GM12878 (cell line): ENCODE data around the gene SEMA4D. TPM values are rescaled to one million over a fixed set of nuclear protein-coding genes. Genes with fewer than 3 reads are reported as not detected.

Experiments
- ATAC-seq: fragments of 200-7000 bp; cut with Tn5 transposase; 3 replicates; pipeline ENCODE4 v1.9.1; 2020; ENCODE audit warnings: mild to moderate bottlenecking, moderate library complexity
- BruUV-seq: library from RNA; stranded (reverse); fragments of 400-500 nt; replicated peaks from 2 replicates; lab custom pipeline; 2021; lab: Mats Ljungman, UMichigan
- CTCF ChIA-PET: fragments of 300-600 bp; sonication (Branson Sonifier 250); formaldehyde crosslinking; extraction: SDS; loops from one replicate; lab custom pipeline; 2021; ENCODE audit warnings: inconsistent platforms; lab: Yijun Ruan, JAX
- POLR2A ChIA-PET: fragments of 350-600 bp; formaldehyde crosslinking; extraction: SDS; loops from one replicate; lab custom pipeline; 2021; ENCODE audit warnings: inconsistent platforms; lab: Charles Lee
- RAD21 ChIA-PET: fragments of 300-600 bp; sonication (Branson Sonifier 250); formaldehyde crosslinking; loops from one replicate; lab custom pipeline; 2023; ENCODE audit warnings: antibody characterized with exemption; ENCODE audit not compliant: unreplicated experiment; lab: Charles Lee
- SMC1A ChIA-PET: fragments of 300-600 bp; sonication (Branson Sonifier 250); formaldehyde crosslinking; loops from one replicate; lab custom pipeline; 2023; ENCODE audit not compliant: unreplicated experiment, uncharacterized antibody; lab: Charles Lee
- DNase-seq: peaks from one replicate; pipeline ENCODE4 v3.0.0-alpha.2; 2011; ENCODE audit warnings: low read depth, low spot score
- FAIRE-seq: peaks from 3 replicates; lab custom pipeline; 2011; peaks lifted over from hg19 to GRCh38; lab: Jason Lieb, UNC
- H2AFZ ChIP-seq: 2 replicates; pipeline ENCODE4 v1.6.0; 2011; ENCODE audit warnings: low read depth, low read length, control low read depth; ENCODE audit not compliant: control insufficient read depth
- H3K27ac ChIP-seq: 2 replicates; pipeline ENCODE4 v1.5.1; 2011; ENCODE audit warnings: control low read depth; ENCODE audit not compliant: control insufficient read depth, insufficient read depth
- H3K27me3 ChIP-seq, 2 experiments: replicated peaks in 1 of 2; 2 replicates each; pipeline versions ENCODE4 v1.6.0 to v1.6.1; 2011; ENCODE audit warnings: low read length in 1 of 2; ENCODE audit not compliant: control insufficient read depth in 2 of 2, insufficient read depth in 2 of 2
- H3K36me3 ChIP-seq, 2 experiments: 2 replicates each; pipeline ENCODE4 v1.5.1; 2011; ENCODE audit warnings: low read length in 1 of 2; ENCODE audit not compliant: control insufficient read depth in 2 of 2, insufficient read depth in 2 of 2
- H3K4me1 ChIP-seq: 2 replicates; pipeline ENCODE4 v1.6.1; 2011; ENCODE audit warnings: mild to moderate bottlenecking, low read length, moderate library complexity, mixed read lengths; ENCODE audit not compliant: control insufficient read depth, insufficient read depth
- H3K4me2 ChIP-seq: 2 replicates; pipeline ENCODE4 v1.6.0; 2011; ENCODE audit warnings: control low read depth; ENCODE audit not compliant: control insufficient read depth, insufficient read depth
- H3K4me3 ChIP-seq: fragments of 200-600 bp; sonication (generic); 2 replicates; pipeline ENCODE4 v1.5.1; 2016
- H3K79me2 ChIP-seq: 2 replicates; pipeline ENCODE4 v1.6.0; 2011; ENCODE audit warnings: low read length; ENCODE audit not compliant: control insufficient read depth, insufficient read depth
- H3K9ac ChIP-seq: 2 replicates; pipeline ENCODE4 v1.8.0; 2011; ENCODE audit warnings: low read length, control low read depth, mixed read lengths; ENCODE audit not compliant: control insufficient read depth, insufficient read depth
- H3K9me3 ChIP-seq: replicated peaks from 3 replicates; pipeline ENCODE4 v1.5.1; 2011; ENCODE audit warnings: mild to moderate bottlenecking, low read length; ENCODE audit not compliant: control insufficient read depth, insufficient read depth
- H4K20me1 ChIP-seq: 2 replicates; pipeline ENCODE4 v1.6.0; 2011; ENCODE audit not compliant: control insufficient read depth, insufficient read depth
- ATF2 ChIP-seq: IDR thresholded peaks from 2 replicates; pipeline ENCODE4 v1.6.1; 2012; ENCODE audit warnings: low read length, inconsistent platforms
- BRCA1 ChIP-seq: IDR thresholded peaks from 2 replicates; pipeline ENCODE4 v1.6.1; 2011; ENCODE audit warnings: low read depth, low read length, improper control_type of control experiment
- CHD4 ChIP-seq: fragments of 200-600 bp; sonication (generic); IDR thresholded peaks from 2 replicates; pipeline ENCODE4 v1.6.1; 2016; ENCODE audit warnings: mild to moderate bottlenecking
- CREM ChIP-seq: IDR thresholded peaks from 2 replicates; pipeline ENCODE4 v1.6.1; 2014; ENCODE audit warnings: antibody characterized with exemption, low read depth
- EZH2 ChIP-seq: IDR thresholded peaks from 2 replicates; pipeline ENCODE4 v1.6.1; 2012; ENCODE audit warnings: low read depth, mild to moderate bottlenecking, control low read depth, inconsistent platforms, low read length, borderline replicate concordance; ENCODE audit not compliant: control insufficient read depth
- KAT2A ChIP-seq: conservative IDR thresholded peaks from 2 replicates; pipeline ENCODE4 v1.6.1; 2011; ENCODE audit warnings: low read depth, low read length; ENCODE audit not compliant: control insufficient read depth
- SKIL ChIP-seq: fragments of 450-650 bp; IDR thresholded peaks from 2 replicates; pipeline ENCODE4 v1.6.1; 2017; ENCODE audit warnings: mild to moderate bottlenecking, low read depth, inconsistent platforms; ENCODE audit not compliant: poor library complexity, severe bottlenecking
- YY1 ChIP-seq: IDR thresholded peaks from 2 replicates; pipeline ENCODE4 v1.6.1; 2011; ENCODE audit warnings: low read depth, mild to moderate bottlenecking, low read length
- ZBTB4 ChIP-seq: fragments of 450-650 bp; formaldehyde crosslinking; IDR thresholded peaks from 2 replicates; pipeline ENCODE4 v1.4.0; 2022; ENCODE audit warnings: mild to moderate bottlenecking, moderate library complexity
- whole genome bisulfite sequencing: methylation state at CpG from one replicate; pipeline ENCODE4 v1.1.6; 2016; ENCODE audit warnings: low lambda C conversion rate; ENCODE audit not compliant: insufficient replicate concordance, insufficient coverage; ENCODE audit errors: missing lambda C conversion rate; 5-methylcytosine and 5-hydroxymethylcytosine counted together
- in situ Hi-C: fragments of 300-500 bp; cut with MboI; formaldehyde crosslinking; loops from 9 replicates; pipeline ENCODE4 v1.14.3; 2018; ENCODE audit warnings: mixed read lengths
- intact Hi-C: fragments of 100-400 bp; cut with micrococcal nuclease; formaldehyde crosslinking; loops from one replicate; pipeline ENCODE4 v1.14.2; 2022; ENCODE audit not compliant: unreplicated experiment
- polyA plus RNA-seq, 11 experiments: library from polyadenylated mRNA; depleted of rRNA in 4 of 11; unstranded in 6 of 11; stranded (reverse) in 5 of 11; fragments of >200 nt; fragmentation: Nextera tagmentation in 4 of 11; fragmentation: Illumina TruSeq in 1 of 11; extraction: Ambion mirVana in 4 of 11; extraction: Trizol in 1 of 11; gene quantifications; 1 replicate in 1 of 11; 2 replicates in 10 of 11; pipeline versions ENCODE4 v1.2.1 to v1.2.3, GENCODE V29; 2011 to 2016; ENCODE audit warnings: inconsistent platforms in 2 of 11, missing spikeins in 2 of 11, low read depth in 1 of 11
- total RNA-seq, 4 experiments: library from RNA; depleted of rRNA in 3 of 4; stranded (reverse); fragments of >200 nt in 3 of 4; fragmentation: Illumina TruSeq in 1 of 4; extraction: Trizol in 1 of 4; gene quantifications; 2 replicates each; pipeline versions ENCODE4 v1.2.1 to v1.2.3, GENCODE V29; 2013 to 2021

Gene SEMA4D
- total and polyA plus RNA-seq, 10 of the 15 experiments (the other 5 are each of a cell fraction or from before 2014, with no cell fraction given): 15.1 to 136 (median 39.6) TPM

GRCh38 chr9:89454498-89455355 is 43.2 kb downstream of the SEMA4D start:
- 70% methylated on average over 25 of the region's 25 CpGs for WGBS
- Histone ChIP-seq H3K79me2 (peaks cover 36% of the 10 kb centered on the region), H3K4me1 (peaks cover 4% of the 10 kb centered on the region; the same call in 1 of the 2 replicates)

More at GRCh38 chr9:89454498-89455355, 43.2 kb downstream of the SEMA4D start:
- ATAC-seq (no peak), FAIRE-seq (no peak)
- in situ Hi-C loops: no loop called here
- no TSS peak for BruUV-seq
- no peak overlapping the region for H3K4me3 ChIP-seq
- RAD21 ChIA-PET: interaction anchor here (1.3 kb wide), 1 partner anchor 11 kb away, joined by 3 read pairs; no protein-coding TSS in a partner anchor
- CTCF ChIA-PET: interaction anchor here (1.4 kb wide), 1 partner anchor 44 kb away, joined by 3 read pairs; no protein-coding TSS in a partner anchor
- no peaks in the 10 kb centered on the region for H3K9me3 ChIP-seq
- TF ChIP-seq EZH2: no peak
- no peak for TF ChIP-seq CREM
- TF ChIP-seq KAT2A: no peak
- TF ChIP-seq BRCA1: no peak
- no peak for TF ChIP-seq YY1
- no peak for TF ChIP-seq SKIL
- no peak for TF ChIP-seq ATF2
- no peak for TF ChIP-seq CHD4
- no peak for TF ChIP-seq ZBTB4 (CRISPR knock-in tag)
- TF ChIP-seq, all 136 proteins: peak for 0
- H3K9ac ChIP-seq: no peak overlapping the region
- no peak overlapping the region for H2AFZ ChIP-seq
- H4K20me1 ChIP-seq: no peaks in the 10 kb centered on the region
- H3K27me3 ChIP-seq: no peaks in the 10 kb centered on the region
- H3K27ac ChIP-seq: no peak overlapping the region
- DNase-seq: no peak
- SMC1A ChIA-PET: no interaction called here
- intact Hi-C loops: no loop called here
- POLR2A ChIA-PET: interaction anchor here (0.8 kb wide), 1 partner anchor 15 kb away, joined by 3 read pairs; no protein-coding TSS in a partner anchor
- H3K36me3 ChIP-seq: peaks cover 28% of the 10 kb centered on the region in 2 experiments
- H3K4me2 ChIP-seq: no peak overlapping the region
